Naive B cell (primary cell): ENCODE data around the gene NOC2L. TPM values are rescaled to one million over a fixed set of nuclear protein-coding genes. Genes with fewer than 3 reads are reported as not detected.
A peak's percentile ranks its signal among the peaks of the same experiment; 100 is the strongest.

Experiments used
- ATAC-seq, 2 donors: fragments of 150-1000 bp; cut with Tn5 transposase; 2 replicates each; pipeline ENCODE4 v1.10.0; 2021; ENCODE audit warnings: low read depth in 2 of 2, mild to moderate bottlenecking in 2 of 2, moderate library complexity in 2 of 2
- DNase-seq: peaks from one replicate; pipeline ENCODE4 v3.0.0; 2022
- H3K27ac Mint-ChIP-seq, 6 donors: one replicate each; pipeline ENCODE4 v1.8.0; 2020 to 2022; ENCODE audit warnings: mild to moderate bottlenecking in 6 of 6, mixed read lengths in 6 of 6, moderate library complexity in 5 of 6, inconsistent platforms in 2 of 6
- H3K27me3 Mint-ChIP-seq, 3 donors: one replicate each; pipeline ENCODE4 v1.8.0; 2021 to 2022; ENCODE audit warnings: mixed read lengths in 3 of 3, mild to moderate bottlenecking in 1 of 3
- H3K36me3 Mint-ChIP-seq, 2 donors: one replicate each; pipeline ENCODE4 v1.8.0; 2020 to 2022; ENCODE audit warnings: mixed read lengths in 2 of 2, inconsistent platforms in 1 of 2, mild to moderate bottlenecking in 1 of 2
- H3K4me1 Mint-ChIP-seq, 3 donors: one replicate each; pipeline ENCODE4 v1.8.0; 2020 to 2022; ENCODE audit warnings: mixed read lengths in 3 of 3, inconsistent platforms in 1 of 3, mild to moderate bottlenecking in 1 of 3, moderate library complexity in 1 of 3
- H3K4me3 Mint-ChIP-seq, 8 donors: one replicate each; pipeline ENCODE4 v1.8.0; 2020 to 2022; ENCODE audit warnings: mild to moderate bottlenecking in 8 of 8, mixed read lengths in 8 of 8, moderate library complexity in 8 of 8, inconsistent platforms in 2 of 8
- H3K9me3 Mint-ChIP-seq, 7 donors: one replicate each; pipeline ENCODE4 v1.8.0; 2020 to 2022; ENCODE audit warnings: mixed read lengths in 7 of 7, mild to moderate bottlenecking in 5 of 7, inconsistent platforms in 2 of 7, moderate library complexity in 1 of 7
- polyA plus RNA-seq, 6 donors: library from polyadenylated mRNA; unstranded; fragments of 300-500 nt; fragmentation: Illumina TruSeq; gene quantifications; one replicate each; pipeline ENCODE4 v1.2.3, GENCODE V29; 2021; ENCODE audit warnings: low read depth in 6 of 6

Gene NOC2L
- polyA plus RNA-seq, result 10 to 100 TPM; 50.8 to 78.2 (median 60.4) TPM

- peak within 1 kb of the TSS; percentile 77 to 95 (median 91) for H3K4me3 Mint-ChIP-seq
- ATAC-seq, result peak; percentile 84 to 87
- H3K4me1 Mint-ChIP-seq, result peaks cover 23 to 34% (median 26%) of the 10 kb centered on the region in 3 donors
- H3K27ac Mint-ChIP-seq, result peak within 1 kb of the TSS in 5 of 6 donors; percentile 66 to 92 (median 92)
- DNase-seq, result peak; percentile 88
- H3K9me3 Mint-ChIP-seq, result no peaks in the 10 kb centered on the region
- peaks cover 0 to 14% of the 10 kb centered on the region in 2 donors for H3K36me3 Mint-ChIP-seq
- no peaks in the 10 kb centered on the region for H3K27me3 Mint-ChIP-seq
These were observed at the start of gene NOC2L for GRCh38 chr1:958823-959730. Gene NOC2L (minus strand): TSS chr1:959256. CDS start chr1:959240, 16 bp downstream.

DNA sequence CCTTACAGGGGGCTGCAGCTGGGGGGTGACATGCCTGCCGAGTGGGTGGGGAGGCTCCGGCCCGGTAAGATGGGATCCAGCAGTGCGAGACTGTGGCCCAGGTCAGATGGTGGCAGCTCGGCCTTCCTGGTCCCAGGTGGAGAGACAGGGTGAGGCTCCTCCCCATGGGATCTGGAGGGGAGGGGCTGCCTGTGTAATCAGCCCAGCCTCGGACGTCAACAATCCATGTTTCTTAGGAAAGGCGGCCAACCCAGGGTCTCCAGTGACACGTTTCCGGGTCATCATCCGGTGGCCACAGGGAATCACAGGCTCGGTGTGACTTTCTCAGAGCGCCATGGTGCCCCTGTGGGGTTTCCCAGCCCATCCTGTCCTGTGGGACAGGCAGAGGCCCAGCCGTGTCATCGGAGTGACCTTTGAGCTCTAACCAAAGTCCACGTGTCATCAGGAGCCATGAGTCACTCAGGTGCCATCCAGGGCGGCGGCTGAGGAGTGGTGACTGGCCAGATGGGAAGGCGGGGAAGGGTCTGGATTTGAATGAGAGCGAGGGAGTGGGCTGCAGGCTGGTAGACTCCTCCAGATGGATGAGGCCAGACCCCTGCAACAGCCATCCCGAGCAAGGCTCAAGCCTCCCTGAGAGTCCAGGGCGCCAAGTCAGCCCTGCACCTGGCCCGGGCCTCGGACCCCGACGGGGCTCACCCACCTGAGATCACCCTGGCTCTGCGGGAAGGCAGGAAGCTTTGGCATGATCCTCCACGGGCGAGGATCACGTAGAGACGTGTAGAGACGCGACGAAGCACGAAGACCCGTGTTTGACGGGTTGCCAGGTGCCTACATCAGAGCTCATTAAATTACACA lies 47.5 kb upstream of the NOC2L start:
- ATAC-seq (no peak), DNase-seq (no peak)
- Mint-ChIP-seq H3K27ac (no peak overlapping the region), H3K9me3 (no peaks in the 10 kb centered on the region), H3K4me3 (no peak overlapping the region), H3K4me1 (peaks cover 7 to 18% (median 9%) of the 10 kb centered on the region in 3 donors), H3K27me3 (peaks cover 23 to 51% (median 28%) of the 10 kb centered on the region in 3 donors), H3K36me3 (peaks cover 0 to 10% of the 10 kb centered on the region in 2 donors)

DNA sequence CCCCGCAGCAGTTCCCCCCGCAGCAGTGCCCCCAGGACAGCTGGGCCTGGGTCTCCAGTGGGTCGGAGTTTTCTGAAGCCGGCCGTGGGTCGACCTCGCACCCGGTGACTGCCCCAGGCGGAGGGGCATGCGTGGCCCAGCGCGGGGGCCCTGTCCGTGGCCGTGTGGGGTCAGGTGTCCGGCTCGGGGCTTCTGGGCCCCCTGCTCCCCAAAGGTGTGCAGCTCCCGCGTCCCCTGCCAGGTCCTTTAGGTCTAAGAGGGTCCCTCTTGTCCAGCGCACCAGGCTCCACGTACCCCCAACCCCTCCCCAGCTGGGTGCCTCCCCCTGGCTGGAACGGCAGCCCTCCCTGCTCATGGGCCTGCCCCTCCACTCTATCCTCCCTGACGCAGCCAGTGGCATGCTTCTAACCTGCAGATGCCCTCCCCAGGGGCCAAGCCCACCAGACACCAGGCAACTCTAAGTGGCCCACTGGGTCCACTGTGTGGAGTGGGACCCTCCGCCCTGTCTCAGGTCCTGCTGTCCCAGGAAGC lies 46.8 kb upstream of the NOC2L start:
- Mint-ChIP-seq H3K9me3 (no peaks in the 10 kb centered on the region), H3K36me3 (peaks cover 0 to 10% of the 10 kb centered on the region in 2 donors), H3K27ac (no peak overlapping the region), H3K4me3 (no peak overlapping the region), H3K27me3 (peaks cover 26 to 55% (median 31%) of the 10 kb centered on the region in 3 donors), H3K4me1 (peaks cover 11 to 16% (median 12%) of the 10 kb centered on the region in 3 donors)
- ATAC-seq (no peak), DNase-seq (no peak)

DNA sequence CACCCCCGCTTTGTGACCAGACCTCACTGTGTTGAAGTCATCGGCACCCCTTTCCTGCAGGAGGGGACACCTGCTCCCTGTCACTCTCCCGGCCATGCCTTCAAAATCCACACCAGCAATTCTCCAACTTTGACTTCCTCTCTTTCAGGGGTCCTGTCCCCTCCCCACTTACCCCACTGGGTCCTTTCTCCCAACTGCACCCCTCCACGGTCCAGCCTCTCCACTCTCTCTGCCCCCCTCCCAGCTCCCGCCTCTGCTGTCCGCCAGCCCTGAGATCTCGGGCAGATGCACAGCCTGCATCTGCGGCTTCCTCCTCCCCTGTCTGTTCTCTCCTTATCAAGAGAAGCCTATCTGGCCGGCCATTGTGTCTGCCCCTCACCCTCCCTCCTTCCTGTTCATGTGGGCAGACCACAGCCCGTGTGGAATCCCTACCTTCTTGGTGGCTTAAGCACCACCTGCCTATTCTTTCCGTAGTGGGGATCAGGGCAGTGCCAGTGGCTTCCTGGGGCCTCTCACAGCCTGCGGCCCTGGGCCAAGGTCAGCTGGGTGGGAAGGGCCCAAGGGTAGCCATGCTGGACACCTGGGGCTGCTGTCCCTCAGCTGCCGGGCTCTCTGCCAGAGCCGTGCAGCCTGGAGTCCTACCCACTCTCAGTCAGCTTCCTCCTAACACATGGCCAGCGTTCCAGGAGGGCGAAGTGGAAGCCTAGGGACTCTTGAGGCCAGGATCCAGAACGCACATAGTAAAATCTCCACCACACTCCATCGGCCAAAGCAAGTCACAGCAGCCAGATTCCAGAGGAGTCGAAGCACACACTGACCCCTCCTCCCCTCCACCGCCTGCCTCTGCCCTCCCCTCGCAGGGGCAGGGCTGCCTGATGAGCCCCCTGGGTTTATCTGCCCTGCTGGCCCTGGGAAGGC lies 46.0 kb upstream of the NOC2L start:
- peaks cover 15 to 17% (median 16%) of the 10 kb centered on the region in 3 donors for H3K4me1 Mint-ChIP-seq
- H3K27ac Mint-ChIP-seq, result peak overlapping the region in 3 of 6 donors; percentile 23 to 49 (median 49)
- DNase-seq (no peak), ATAC-seq (no peak)
- peaks cover 0 to 10% of the 10 kb centered on the region in 2 donors for H3K36me3 Mint-ChIP-seq
- H3K4me3 Mint-ChIP-seq, result peak overlapping the region in 1 of 8 donors; percentile 38
- no peaks in the 10 kb centered on the region for H3K9me3 Mint-ChIP-seq
- peaks cover 29 to 59% (median 36%) of the 10 kb centered on the region in 3 donors for H3K27me3 Mint-ChIP-seq

GRCh38 chr1:1004420-1004779 lies 45.3 kb upstream of the NOC2L start:
- peaks cover 15 to 17% (median 16%) of the 10 kb centered on the region in 3 donors for H3K4me1 Mint-ChIP-seq
- DNase-seq, result no peak
- peaks cover 0 to 10% of the 10 kb centered on the region in 2 donors for H3K36me3 Mint-ChIP-seq
- no peak for ATAC-seq
- no peaks in the 10 kb centered on the region for H3K9me3 Mint-ChIP-seq
- peak overlapping the region in 1 of 8 donors; percentile 38 for H3K4me3 Mint-ChIP-seq
- H3K27me3 Mint-ChIP-seq, result peaks cover 29 to 59% (median 36%) of the 10 kb centered on the region in 3 donors
- H3K27ac Mint-ChIP-seq, result peak overlapping the region in 1 of 6 donors; percentile 49

DNA sequence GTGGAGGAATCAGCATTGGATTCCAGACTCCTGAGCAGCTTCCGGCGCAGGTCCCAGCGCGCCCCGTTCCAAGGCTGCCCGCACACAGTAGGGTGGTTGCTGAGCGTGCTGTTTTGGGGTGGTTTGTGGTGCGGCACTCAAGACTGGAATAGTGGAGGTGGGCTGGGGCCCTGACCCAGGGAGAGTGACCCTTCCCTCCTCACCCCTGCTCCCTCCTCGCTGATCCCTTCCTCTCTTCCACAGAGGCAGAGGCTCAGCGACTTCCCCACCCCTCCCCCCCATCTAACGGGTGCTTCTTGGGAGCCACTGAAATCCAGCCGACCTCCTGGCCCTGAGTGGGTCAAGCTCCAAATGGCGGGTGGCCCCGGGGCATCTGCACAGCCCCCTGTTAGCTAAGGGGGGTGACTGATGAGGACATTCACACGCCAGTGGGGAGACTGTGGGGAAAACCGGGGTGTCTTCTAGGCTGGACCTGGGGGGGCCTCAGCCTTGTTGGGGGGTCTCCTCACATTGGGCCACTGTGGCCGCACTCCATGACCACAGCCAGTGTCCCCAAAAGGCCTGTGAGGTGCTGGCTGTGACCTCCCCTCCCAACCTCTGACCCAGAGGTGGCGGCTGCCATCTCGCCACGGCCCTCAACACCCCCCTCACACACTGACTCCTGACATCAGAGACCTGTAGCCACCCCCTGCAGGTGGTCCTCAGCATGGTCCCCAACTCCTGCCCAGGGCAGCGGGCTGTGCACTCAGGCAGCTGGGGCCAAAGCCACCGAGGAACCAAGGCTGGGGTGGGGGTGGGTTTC lies 44.8 kb upstream of the NOC2L start:
- H3K27me3 Mint-ChIP-seq, result peaks cover 25 to 59% (median 36%) of the 10 kb centered on the region in 3 donors
- ATAC-seq (no peak), DNase-seq (no peak)
- H3K4me1 Mint-ChIP-seq, result peaks cover 15 to 17% (median 16%) of the 10 kb centered on the region in 3 donors
- H3K27ac Mint-ChIP-seq, result no peak overlapping the region
- H3K9me3 Mint-ChIP-seq, result no peaks in the 10 kb centered on the region
- H3K4me3 Mint-ChIP-seq, result peak overlapping the region in 1 of 8 donors; percentile 74
- peaks cover 0 to 10% of the 10 kb centered on the region in 2 donors for H3K36me3 Mint-ChIP-seq

GRCh38 chr1:1001057-1001783 lies 42.2 kb upstream of the NOC2L start:
- peaks cover 20 to 54% (median 40%) of the 10 kb centered on the region in 3 donors for H3K27me3 Mint-ChIP-seq
- no peak for DNase-seq
- H3K9me3 Mint-ChIP-seq, result no peaks in the 10 kb centered on the region
- peaks cover 22 to 23% (median 23%) of the 10 kb centered on the region in 3 donors for H3K4me1 Mint-ChIP-seq
- peaks cover 0 to 10% of the 10 kb centered on the region in 2 donors for H3K36me3 Mint-ChIP-seq
- ATAC-seq, result no peak
- H3K4me3 Mint-ChIP-seq, result peak overlapping the region; percentile 76 to 90 (median 80)
- H3K27ac Mint-ChIP-seq, result peak overlapping the region; percentile 94 to 98 (median 96)

DNA sequence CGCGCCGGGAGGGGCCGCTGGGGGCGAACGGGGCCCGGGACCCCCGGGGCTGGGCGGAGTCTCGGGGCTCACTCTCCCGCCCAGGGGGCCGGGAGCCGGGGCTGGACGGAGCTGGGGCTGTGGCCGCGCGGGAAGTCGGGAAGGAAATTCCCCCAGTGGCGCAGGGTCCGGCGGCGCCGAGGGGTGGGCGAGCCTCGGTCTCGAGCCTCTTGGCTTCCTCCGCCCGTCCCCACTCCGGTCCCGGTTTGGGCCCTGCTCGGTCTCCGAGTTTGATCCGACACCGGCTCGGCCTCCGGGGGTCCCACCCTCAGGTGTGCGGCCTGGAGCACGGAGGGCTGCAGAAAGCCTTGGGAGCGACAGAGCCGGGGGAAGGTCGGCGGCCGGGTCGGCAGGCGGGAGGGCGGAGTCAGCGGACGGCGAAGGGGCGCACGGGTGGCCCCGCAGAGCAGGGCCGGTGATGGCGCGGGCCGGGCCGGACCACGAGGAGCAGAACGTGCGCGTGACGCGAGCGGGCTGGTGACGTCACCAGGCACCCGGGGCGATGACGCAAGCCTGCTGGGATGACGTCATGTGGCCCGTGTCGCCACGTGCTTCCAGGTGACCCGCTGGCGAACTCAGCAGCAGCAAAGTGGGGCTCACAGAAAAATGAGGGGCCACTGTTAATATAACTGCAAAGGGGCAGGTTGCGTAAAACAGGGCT lies 41.5 kb upstream of the NOC2L start:
- ATAC-seq (peak; percentile 51 to 58), DNase-seq (peak; percentile 70)
- Mint-ChIP-seq H3K4me1 (peaks cover 22 to 28% (median 27%) of the 10 kb centered on the region in 3 donors), H3K9me3 (no peaks in the 10 kb centered on the region), H3K4me3 (peak overlapping the region; percentile 76 to 90 (median 80)), H3K36me3 (peaks cover 0 to 10% of the 10 kb centered on the region in 2 donors), H3K27me3 (peaks cover 25 to 53% (median 41%) of the 10 kb centered on the region in 3 donors), H3K27ac (peak overlapping the region; percentile 94 to 98 (median 96))

DNA sequence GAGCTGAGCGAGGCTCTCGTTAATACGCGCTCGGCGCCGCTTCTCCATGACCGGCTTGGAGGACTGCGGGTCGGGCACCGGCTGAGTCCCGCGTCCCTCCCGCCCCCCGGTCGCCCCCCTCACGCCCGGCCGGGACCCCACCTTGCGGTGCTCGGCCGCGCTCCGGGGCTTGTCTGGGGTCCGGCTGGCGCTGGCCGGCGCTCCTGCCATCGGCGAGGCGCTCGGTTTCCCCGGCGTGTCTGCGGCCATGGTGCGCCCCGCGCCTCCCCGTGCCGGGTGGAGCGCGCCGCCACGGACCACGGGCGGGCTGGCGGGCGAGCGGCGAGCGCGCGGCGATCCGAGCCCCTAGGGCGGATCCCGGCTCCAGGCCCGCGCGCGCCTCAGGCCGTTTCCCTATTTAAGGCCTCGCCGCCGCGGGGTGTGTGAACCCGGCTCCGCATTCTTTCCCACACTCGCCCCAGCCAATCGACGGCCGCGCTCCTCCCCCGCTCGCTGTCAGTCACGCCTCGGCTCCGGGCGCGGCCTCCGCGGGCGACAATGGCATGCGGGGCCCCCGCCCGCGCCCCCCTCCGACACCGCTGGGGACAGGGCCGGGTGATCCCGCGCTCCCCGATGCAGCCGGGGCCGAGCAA lies 40.8 kb upstream of the NOC2L start, which contains the start of gene HES4:
TSS of gene HES4 (minus strand) at position 373 of the 632 bp plus-strand sequence. CDS start at position 249, 124 bp downstream.
- H3K9me3 Mint-ChIP-seq, result no peaks in the 10 kb centered on the region
- ATAC-seq, result peak; percentile 50 to 54
- peak within 1 kb of the TSS; percentile 76 to 90 (median 80) for H3K4me3 Mint-ChIP-seq
- H3K27ac Mint-ChIP-seq, result peak within 1 kb of the TSS; percentile 94 to 98 (median 96)
- peaks cover 0 to 5% of the 10 kb centered on the region in 2 donors for H3K36me3 Mint-ChIP-seq
- peaks cover 16 to 23% (median 23%) of the 10 kb centered on the region in 3 donors for H3K4me1 Mint-ChIP-seq
- peaks cover 27 to 53% (median 40%) of the 10 kb centered on the region in 3 donors for H3K27me3 Mint-ChIP-seq
- DNase-seq, result peak; percentile 66
